Renal cortical epithelial cell (primary cell): Measurements from ENCODE around the gene SAV1. TPM values are rescaled to one million over a fixed set of nuclear protein-coding genes. Genes with fewer than 3 reads are reported as not detected.
"Not testable (repeated sequence)": the region's sequence is repeated elsewhere in the genome, so short reads cannot be mapped to it uniquely, and the experiment has no call there.

Experiments
- DNase-seq: peaks from one replicate; pipeline ENCODE4 v3.0.0-alpha.2; 2011; ENCODE audit warnings: low read depth
- total RNA-seq: library from RNA; depleted of rRNA; stranded (reverse); fragments of >200 nt; gene quantifications from 2 replicates; pipeline ENCODE4 v1.2.3, GENCODE V29; 2014

SAV1 gene
- total RNA-seq, 1 donor from 2014 or later: 32.3 TPM

- DNase-seq: not testable (repeated sequence)
Measured at GRCh38 chr14:50665300-50665699, 2.8 kb downstream of the SAV1 start.

GRCh38 chr14:50664579-50664978, 3.5 kb downstream of the SAV1 start:
- DNase-seq: not testable (repeated sequence)

GRCh38 chr14:50659327-50659974, 8.7 kb downstream of the SAV1 start:
- no peak for DNase-seq

GRCh38 chr14:50658203-50658602, 9.9 kb downstream of the SAV1 start:
- peak; percentile 84 for DNase-seq

- DNase-seq: no peak
Measured at GRCh38 chr14:50657753-50658152, 10.4 kb downstream of the SAV1 start.

GRCh38 chr14:50656776-50657175, 11.3 kb downstream of the SAV1 start:
- DNase-seq: no peak

GRCh38 chr14:50649691-50650090, 18.4 kb downstream of the SAV1 start:
- DNase-seq: no peak

GRCh38 chr14:50647753-50648152, 20.4 kb downstream of the SAV1 start:
- DNase-seq: no peak

- no peak for DNase-seq
Measured at GRCh38 chr14:50647282-50647681, 20.8 kb downstream of the SAV1 start.

GRCh38 chr14:50635141-50635540, 33.0 kb downstream of the SAV1 start:
- no peak for DNase-seq

GRCh38 chr14:50633954-50634353, 34.2 kb downstream of the SAV1 start:
- DNase-seq: no peak

- DNase-seq: no peak
Measured at GRCh38 chr14:50631408-50631821, 36.7 kb downstream of the SAV1 start.

- not testable (repeated sequence) for DNase-seq
Measured at GRCh38 chr14:50624947-50625346, 43.2 kb downstream of the SAV1 start.

- no peak for DNase-seq
Measured at GRCh38 chr14:50624447-50624846, 43.7 kb downstream of the SAV1 start.

GRCh38 chr14:50622978-50623377, 45.1 kb downstream of the SAV1 start:
- no peak for DNase-seq

GRCh38 chr14:50620341-50620740, 47.8 kb downstream of the SAV1 start:
- DNase-seq: no peak

- peak; percentile 53 for DNase-seq
Measured at GRCh38 chr14:50619569-50620141, 48.5 kb downstream of the SAV1 start.

- DNase-seq: no peak
Measured at GRCh38 chr14:50616275-50616674, 51.8 kb downstream of the SAV1 start.

GRCh38 chr14:50615552-50615951, 52.6 kb downstream of the SAV1 start:
- no peak for DNase-seq

GRCh38 chr14:50615056-50615455, 53.0 kb downstream of the SAV1 start:
- DNase-seq: no peak

- DNase-seq: no peak
Measured at GRCh38 chr14:50612806-50613205, 55.3 kb downstream of the SAV1 start.

- no peak for DNase-seq
Measured at GRCh38 chr14:50610465-50610864, 57.6 kb downstream of the SAV1 start.

GRCh38 chr14:50608302-50608851, 59.7 kb downstream of the SAV1 start:
- DNase-seq: no peak

GRCh38 chr14:50607761-50608160, 60.3 kb downstream of the SAV1 start:
- no peak for DNase-seq
